Measurements from ENCODE around the gene ATAD3C.

DNA sequence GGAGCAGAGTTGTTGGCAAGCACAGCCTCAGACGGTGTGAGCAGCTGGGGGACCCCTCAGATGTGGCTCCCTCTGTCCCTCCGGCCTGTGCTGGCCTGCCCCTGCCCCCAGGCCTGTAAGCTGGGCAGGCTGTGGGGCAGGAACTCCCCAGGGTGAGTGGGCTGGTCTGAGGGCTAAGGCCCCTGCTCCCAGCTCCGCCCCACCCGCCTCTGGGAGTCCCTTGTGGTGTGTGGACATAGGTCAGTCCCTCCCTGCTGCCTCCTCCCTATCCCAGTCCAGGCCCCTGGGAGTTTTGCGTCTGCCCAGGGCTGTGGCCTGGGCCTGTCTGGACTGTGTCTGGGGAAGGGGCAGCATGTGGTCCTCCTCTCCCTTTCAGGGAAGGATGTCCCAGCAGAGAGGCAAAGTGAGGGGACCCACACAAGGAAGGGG is 17.6 kb upstream of the ATAD3C start:
- TF ChIP-seq, protein P1, sequence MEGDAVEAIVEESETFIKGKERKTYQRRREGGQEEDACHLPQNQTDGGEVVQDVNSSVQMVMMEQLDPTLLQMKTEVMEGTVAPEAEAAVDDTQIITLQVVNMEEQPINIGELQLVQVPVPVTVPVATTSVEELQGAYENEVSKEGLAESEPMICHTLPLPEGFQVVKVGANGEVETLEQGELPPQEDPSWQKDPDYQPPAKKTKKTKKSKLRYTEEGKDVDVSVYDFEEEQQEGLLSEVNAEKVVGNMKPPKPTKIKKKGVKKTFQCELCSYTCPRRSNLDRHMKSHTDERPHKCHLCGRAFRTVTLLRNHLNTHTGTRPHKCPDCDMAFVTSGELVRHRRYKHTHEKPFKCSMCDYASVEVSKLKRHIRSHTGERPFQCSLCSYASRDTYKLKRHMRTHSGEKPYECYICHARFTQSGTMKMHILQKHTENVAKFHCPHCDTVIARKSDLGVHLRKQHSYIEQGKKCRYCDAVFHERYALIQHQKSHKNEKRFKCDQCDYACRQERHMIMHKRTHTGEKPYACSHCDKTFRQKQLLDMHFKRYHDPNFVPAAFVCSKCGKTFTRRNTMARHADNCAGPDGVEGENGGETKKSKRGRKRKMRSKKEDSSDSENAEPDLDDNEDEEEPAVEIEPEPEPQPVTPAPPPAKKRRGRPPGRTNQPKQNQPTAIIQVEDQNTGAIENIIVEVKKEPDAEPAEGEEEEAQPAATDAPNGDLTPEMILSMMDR (IDR thresholded peaks at IDR 0.05): no peak
- TF ChIP-seq POLR2A (IDR thresholded peaks at IDR 0.05): no peak
